Spleen (tissue), 11 donors: ENCODE data around the gene RGL1. TPM values are rescaled to one million over a fixed set of nuclear protein-coding genes. Genes with fewer than 3 reads are reported as not detected.

ENCODE experiments used
- DNase-seq: peaks from one replicate; pipeline ENCODE4 v3.0.0-alpha.2; 2020
- H3K27ac ChIP-seq, 8 donors: fragments of 200-600 bp; sonication (generic) in 7 of 8; 1 replicate in 4 of 8; 2 replicates in 4 of 8; pipeline versions ENCODE4 v1.5.0 to v1.8.0; 2016 to 2021; ENCODE audit warnings: inconsistent platforms in 4 of 8, mild to moderate bottlenecking in 4 of 8, moderate library complexity in 1 of 8
- H3K27me3 ChIP-seq, 7 donors: fragments of 200-600 bp; sonication (generic) in 6 of 7; replicated peaks in 1 of 7; 1 replicate in 4 of 7; 2 replicates in 3 of 7; pipeline versions ENCODE4 v1.5.0 to v1.8.0; 2016 to 2021; ENCODE audit warnings: inconsistent platforms in 3 of 7, mild to moderate bottlenecking in 1 of 7
- H3K36me3 ChIP-seq, 6 donors: fragments of 200-600 bp; sonication (generic) in 5 of 6; 1 replicate in 4 of 6; 2 replicates in 2 of 6; pipeline versions ENCODE4 v1.5.0 to v1.8.0; 2016 to 2021; ENCODE audit warnings: inconsistent platforms in 2 of 6
- H3K4me1 ChIP-seq, 6 donors: fragments of 200-600 bp; sonication (generic) in 5 of 6; 1 replicate in 3 of 6; 2 replicates in 3 of 6; pipeline versions ENCODE4 v1.5.0 to v1.8.0; 2016 to 2021; ENCODE audit warnings: inconsistent platforms in 3 of 6
- H3K4me3 ChIP-seq, 8 donors: fragments of 200-600 bp; sonication (generic) in 7 of 8; 1 replicate in 4 of 8; 2 replicates in 4 of 8; pipeline versions ENCODE4 v1.5.0 to v1.8.0; 2016 to 2021; ENCODE audit warnings: inconsistent platforms in 4 of 8, mild to moderate bottlenecking in 4 of 8, moderate library complexity in 2 of 8
- H3K9me3 ChIP-seq, 8 donors: fragments of 200-600 bp; sonication (generic) in 7 of 8; 1 replicate in 4 of 8; 2 replicates in 4 of 8; pipeline versions ENCODE4 v1.5.0 to v1.8.0; 2016 to 2021; ENCODE audit warnings: inconsistent platforms in 4 of 8
- CTCF ChIP-seq, 11 experiments: fragments of 200-600 bp in 7 of 11; fragments of 450-650 bp in 4 of 11; sonication (generic) in 4 of 11; IDR thresholded peaks in 8 of 11; conservative IDR thresholded peaks in 3 of 11; 1 replicate in 7 of 11; 2 replicates in 4 of 11; pipeline versions ENCODE4 v1.4.0 to v1.8.0; 2016 to 2021; ENCODE audit warnings: antibody characterized with exemption in 11 of 11, inconsistent platforms in 4 of 11, mild to moderate bottlenecking in 1 of 11
- POLR2A ChIP-seq, 3 donors: fragments of 450-650 bp; IDR thresholded peaks; one replicate each; pipeline ENCODE4 v1.5.1; 2017; ENCODE audit warnings: antibody characterized with exemption in 3 of 3, mild to moderate bottlenecking in 1 of 3
- POLR2AphosphoS5 ChIP-seq, 3 donors: sonication (generic); formaldehyde crosslinking; IDR thresholded peaks; one replicate each; pipeline ENCODE4 v1.5.1; 2017; ENCODE audit warnings: antibody characterized with exemption in 3 of 3
- WGBS, 5 donors: extraction: QIAGEN DNeasy Blood & Tissue Kit in 3 of 5; methylation state at CpG; one replicate each; pipeline versions ENCODE4 v1.1.5 to v1.1.7; 2013 to 2018; 5-methylcytosine and 5-hydroxymethylcytosine counted together
- intact Hi-C: fragments of 100-400 bp; cut with DNase I; formaldehyde crosslinking; loops from one replicate; pipeline ENCODE4 v1.15.0; 2023; ENCODE audit warnings: low total_unique reads
- polyA plus RNA-seq, 3 donors: library from polyadenylated mRNA; stranded (reverse); fragments of 200-250 nt; gene quantifications; one replicate each; pipeline ENCODE4 v1.2.1, GENCODE V29; 2013
- total RNA-seq, 7 donors: library from RNA; depleted of rRNA in 3 of 7; stranded (reverse); fragments of >200 nt in 3 of 7; fragmentation: NEBNext Ultra II Directional in 4 of 7; extraction: Animal tissue kit (Norgen Biotek cat#: 25700) in 4 of 7; gene quantifications; one replicate each; pipeline versions ENCODE4 v1.1.0 to v1.2.1, GENCODE V29; 2016 to 2021
- donor health status: healthy with polysubstance abuse.
- donor health status: DM: no; HTN: no; CAD: no; lungs with moderate emphysema.
- donor health status: DM: no; HTN: no; CAD: no.
- donor health status: Bipolar disorder and iron deficiency.
- donor health status: healthy.
- donor health status: DM: no; HTN: no; CAD: no.
- donor health status: DM: yes; HTN: yes; CAD: no.

Gene RGL1
- total and polyA plus RNA-seq, 10 donors: 14.3 to 126 (median 71.4) TPM

GRCh38 chr1:183898001-183898396, 93.1 kb downstream of the RGL1 start:
- H3K4me1 ChIP-seq: peaks cover 5 to 53% (median 29%) of the 10 kb centered on the region in 6 donors
- 42 to 81% (median 47%) methylated on average over 2 of the region's 2 CpGs for WGBS, 5 donors
- H3K27me3 ChIP-seq: no peaks in the 10 kb centered on the region
- DNase-seq: no peak
- TF ChIP-seq POLR2AphosphoS5 (IDR thresholded peaks at IDR 0.05) (no peak), CTCF (IDR thresholded peaks at IDR 0.05 in 8 of 11, conservative IDR thresholded peaks at IDR 0.05 in 3 of 11) (no peak), POLR2A (IDR thresholded peaks at IDR 0.05) (no peak)
- no peak overlapping the region for H3K4me3 ChIP-seq
- no peaks in the 10 kb centered on the region for H3K9me3 ChIP-seq
- peaks cover 0 to 78% (median 4%) of the 10 kb centered on the region in 6 donors for H3K36me3 ChIP-seq
- peak overlapping the region in 7 of 8 donors; percentile 17 to 76 (median 70) for H3K27ac ChIP-seq
- intact Hi-C loops: no loop called here

GRCh38 chr1:183898610-183899009, 93.7 kb downstream of the RGL1 start:
- H3K27ac ChIP-seq: peak overlapping the region in 7 of 8 donors; percentile 17 to 76 (median 70)
- H3K27me3 ChIP-seq: no peaks in the 10 kb centered on the region
- TF ChIP-seq CTCF (IDR thresholded peaks at IDR 0.05 in 8 of 11, conservative IDR thresholded peaks at IDR 0.05 in 3 of 11): no peak
- no peak for TF ChIP-seq POLR2A (IDR thresholded peaks at IDR 0.05)
- TF ChIP-seq POLR2AphosphoS5 (IDR thresholded peaks at IDR 0.05): no peak
- H3K4me1 ChIP-seq: peaks cover 5 to 55% (median 29%) of the 10 kb centered on the region in 6 donors
- H3K36me3 ChIP-seq: peaks cover 0 to 72% (median 4%) of the 10 kb centered on the region in 6 donors
- no peak for DNase-seq
- intact Hi-C loops: no loop called here
- H3K4me3 ChIP-seq: no peak overlapping the region
- no peaks in the 10 kb centered on the region for H3K9me3 ChIP-seq
- 53 to 71% (median 59%) methylated on average over 2 of the region's 2 CpGs for WGBS, 5 donors

- Histone ChIP-seq H3K9me3 (no peaks in the 10 kb centered on the region), H3K4me3 (no peak overlapping the region), H3K36me3 (peaks cover 0 to 74% (median under 1%) of the 10 kb centered on the region in 6 donors), H3K27me3 (no peaks in the 10 kb centered on the region), H3K4me1 (peaks cover 5 to 45% (median 22%) of the 10 kb centered on the region in 6 donors), H3K27ac (peak overlapping the region in 6 of 8 donors; percentile 7 to 70 (median 50))
- TF ChIP-seq POLR2A (IDR thresholded peaks at IDR 0.05) (no peak), POLR2AphosphoS5 (IDR thresholded peaks at IDR 0.05) (no peak), CTCF (IDR thresholded peaks at IDR 0.05 in 8 of 11, conservative IDR thresholded peaks at IDR 0.05 in 3 of 11) (no peak)
- 2 to 21% (median 9%) methylated on average over 1 of the region's 1 CpG for WGBS, 5 donors
- intact Hi-C loops: no loop called here
- no peak for DNase-seq
Observed at GRCh38 chr1:183901748-183902330, 96.9 kb downstream of the RGL1 start.

GRCh38 chr1:183903101-183903500, 98.2 kb downstream of the RGL1 start:
- Histone ChIP-seq H3K36me3 (peaks cover 0 to 77% (median 7%) of the 10 kb centered on the region in 6 donors), H3K4me3 (no peak overlapping the region), H3K27ac (peak overlapping the region in 4 of 8 donors; percentile 43 to 70 (median 58)), H3K9me3 (no peaks in the 10 kb centered on the region), H3K27me3 (no peaks in the 10 kb centered on the region), H3K4me1 (peaks cover 0 to 32% (median 11%) of the 10 kb centered on the region in 6 donors)
- TF ChIP-seq CTCF (IDR thresholded peaks at IDR 0.05 in 8 of 11, conservative IDR thresholded peaks at IDR 0.05 in 3 of 11) (no peak), POLR2AphosphoS5 (IDR thresholded peaks at IDR 0.05) (no peak), POLR2A (IDR thresholded peaks at IDR 0.05) (no peak)
- intact Hi-C loops: no loop called here
- DNase-seq: no peak
- WGBS, 5 donors: 47 to 61% (median 52%) methylated on average over 5 of the region's 5 CpGs
